Mesothelial cell of epicardium (in vitro differentiated cells): Measurements from ENCODE around the gene LDAH. TPM values are rescaled to one million over a fixed set of nuclear protein-coding genes. Genes with fewer than 3 reads are reported as not detected.
A peak's percentile ranks its signal among the peaks of the same experiment; 100 is the strongest.

Experiments used
- DNase-seq, 2 experiments: peaks; one replicate each; pipeline ENCODE4 v3.0.0; 2021; ENCODE audit warnings: low spot score in 2 of 2; ENCODE audit not compliant: unreplicated experiment in 2 of 2
- H3K27ac Mint-ChIP-seq: 2 replicates; pipeline ENCODE4 v1.8.0; 2021; ENCODE audit warnings: mixed read lengths
- H3K27me3 Mint-ChIP-seq: 2 replicates; pipeline ENCODE4 v1.8.0; 2021; ENCODE audit warnings: low read depth, mixed read lengths
- H3K36me3 Mint-ChIP-seq: 2 replicates; pipeline ENCODE4 v1.8.0; 2021; ENCODE audit warnings: mixed read lengths
- H3K4me1 Mint-ChIP-seq: 2 replicates; pipeline ENCODE4 v1.8.0; 2021; ENCODE audit warnings: mixed read lengths
- H3K4me3 Mint-ChIP-seq: 2 replicates; pipeline ENCODE4 v1.8.0; 2021; ENCODE audit warnings: mild to moderate bottlenecking, moderate library complexity, mixed read lengths
- H3K9me3 Mint-ChIP-seq: 2 replicates; pipeline ENCODE4 v1.8.0; 2021; ENCODE audit warnings: mixed read lengths
- CTCF ChIP-seq: fragments of 200-600 bp; sonication (generic); IDR thresholded peaks from one replicate; pipeline ENCODE4 v1.5.0; 2021; ENCODE audit warnings: antibody characterized with exemption; ENCODE audit not compliant: unreplicated experiment
- total RNA-seq: library from RNA; stranded (reverse); gene quantifications from 3 replicates; pipeline ENCODE4 v1.2.1, GENCODE V29; 2021

LDAH gene
- total RNA-seq, 1 donor from 2014 or later: 28.9 TPM

- peaks cover 9% of the 10 kb centered on the region for H3K36me3 Mint-ChIP-seq
- H3K4me3 Mint-ChIP-seq: no peak overlapping the region
- TF ChIP-seq CTCF: peak; percentile 88
- H3K27ac Mint-ChIP-seq: peak overlapping the region; percentile 78
- peaks cover 23% of the 10 kb centered on the region for H3K4me1 Mint-ChIP-seq
- H3K9me3 Mint-ChIP-seq: no peaks in the 10 kb centered on the region
- H3K27me3 Mint-ChIP-seq: no peaks in the 10 kb centered on the region
- peak; percentile 82 to 94 for DNase-seq
Measured at GRCh38 chr2:20635675-20636584, 187.0 kb downstream of the LDAH start.

- peak overlapping the region; percentile 44 for H3K27ac Mint-ChIP-seq
- no peaks in the 10 kb centered on the region for H3K27me3 Mint-ChIP-seq
- H3K4me3 Mint-ChIP-seq: no peak overlapping the region
- H3K4me1 Mint-ChIP-seq: peaks cover 23% of the 10 kb centered on the region
- DNase-seq: no peak
- TF ChIP-seq CTCF: no peak
- H3K36me3 Mint-ChIP-seq: peaks cover 9% of the 10 kb centered on the region
- no peaks in the 10 kb centered on the region for H3K9me3 Mint-ChIP-seq
Measured at GRCh38 chr2:20635113-20635510, 187.8 kb downstream of the LDAH start.

GRCh38 chr2:20634507-20635112 is 188.3 kb downstream of the LDAH start:
- Mint-ChIP-seq H3K4me1 (peaks cover 23% of the 10 kb centered on the region), H3K36me3 (peaks cover 9% of the 10 kb centered on the region), H3K9me3 (no peaks in the 10 kb centered on the region), H3K27me3 (no peaks in the 10 kb centered on the region), H3K4me3 (no peak overlapping the region), H3K27ac (peak overlapping the region; percentile 82)
- TF ChIP-seq CTCF: no peak
- no peak for DNase-seq

Other genes starting within 250 kb of the LDAH start
- gene HS1BP3, start 172.0 kb downstream of the LDAH start, total RNA-seq: 14.3 to 16.5 TPM (median 14.6 TPM) in 3 replicates
- gene GDF7, start 156.0 kb downstream of the LDAH start, total RNA-seq: 3.0 to 3.2 TPM (median 3.1 TPM) in 3 replicates
- gene APOB, start 221.0 kb upstream of the LDAH start, total RNA-seq: 0.13 to 0.23 TPM (median 0.22 TPM) in 3 replicates